CD8-positive, alpha-beta memory T cell (primary cell): ENCODE measurements around the gene CD81. TPM values are rescaled to one million over a fixed set of nuclear protein-coding genes. Genes with fewer than 3 reads are reported as not detected.
"Not testable (repeated sequence)": the region's sequence is repeated elsewhere in the genome, so short reads cannot be mapped to it uniquely, and the experiment has no call there.

ENCODE experiments used
- CTCF ChIA-PET: fragments of 350-600 bp; sonication (Branson Sonifier 250); formaldehyde crosslinking; loops from one replicate; lab custom pipeline; 2021; ENCODE audit warnings: antibody characterized with exemption; lab: Charles Lee
- POLR2A ChIA-PET: fragments of 350-600 bp; sonication (Branson Sonifier 250); formaldehyde crosslinking; loops from one replicate; lab custom pipeline; 2021; ENCODE audit warnings: antibody characterized with exemption; lab: Charles Lee
- DNase-seq, 5 donors: peaks; one replicate each; pipeline versions ENCODE4 v3.0.0 to v3.0.0-alpha.2; 2020 to 2022; ENCODE audit warnings: mixed read lengths in 1 of 5
- H3K27ac ChIP-seq: one replicate; pipeline ENCODE4 v1.7.0; 2013; ENCODE audit warnings: low read depth, mild to moderate bottlenecking, low read length, moderate library complexity
- H3K27me3 ChIP-seq: 2 replicates; pipeline ENCODE4 v1.7.0; 2013; ENCODE audit warnings: low read length, mild to moderate bottlenecking; ENCODE audit not compliant: insufficient read depth, poor library complexity, severe bottlenecking
- H3K36me3 ChIP-seq: 2 replicates; pipeline ENCODE4 v1.7.0; 2013; ENCODE audit warnings: mild to moderate bottlenecking, low read length, moderate library complexity; ENCODE audit not compliant: insufficient read depth
- H3K4me1 ChIP-seq: 2 replicates; pipeline ENCODE4 v1.7.0; 2013; ENCODE audit warnings: mild to moderate bottlenecking, low read length, moderate library complexity; ENCODE audit not compliant: insufficient read depth
- H3K4me3 ChIP-seq: 2 replicates; pipeline ENCODE4 v1.7.0; 2013; ENCODE audit warnings: mild to moderate bottlenecking, low read length
- H3K9me3 ChIP-seq: 2 replicates; pipeline ENCODE4 v1.7.0; 2013; ENCODE audit warnings: mild to moderate bottlenecking, low read length
- H3K27ac Mint-ChIP-seq, 8 donors: one replicate each; pipeline ENCODE4 v1.8.0; 2020 to 2021; ENCODE audit warnings: mixed read lengths in 8 of 8, mild to moderate bottlenecking in 6 of 8, inconsistent platforms in 3 of 8, moderate library complexity in 3 of 8
- H3K27me3 Mint-ChIP-seq, 2 donors: one replicate each; pipeline ENCODE4 v1.8.0; 2020 to 2021; ENCODE audit warnings: mixed read lengths in 2 of 2, mild to moderate bottlenecking in 1 of 2, moderate library complexity in 1 of 2
- H3K36me3 Mint-ChIP-seq, 3 donors: one replicate each; pipeline ENCODE4 v1.8.0; 2020 to 2021; ENCODE audit warnings: mixed read lengths in 3 of 3, inconsistent platforms in 1 of 3, mild to moderate bottlenecking in 1 of 3
- H3K4me1 Mint-ChIP-seq, 3 donors: one replicate each; pipeline ENCODE4 v1.8.0; 2020 to 2021; ENCODE audit warnings: mixed read lengths in 3 of 3, inconsistent platforms in 1 of 3, mild to moderate bottlenecking in 1 of 3
- H3K4me3 Mint-ChIP-seq, 7 donors: one replicate each; pipeline ENCODE4 v1.8.0; 2020 to 2021; ENCODE audit warnings: mixed read lengths in 7 of 7, mild to moderate bottlenecking in 6 of 7, moderate library complexity in 4 of 7, inconsistent platforms in 2 of 7
- H3K9me3 Mint-ChIP-seq, 5 donors: one replicate each; pipeline ENCODE4 v1.8.0; 2020 to 2022; ENCODE audit warnings: mixed read lengths in 5 of 5, mild to moderate bottlenecking in 3 of 5, moderate library complexity in 2 of 5, inconsistent platforms in 1 of 5
- polyA plus RNA-seq: library from polyadenylated mRNA; unstranded; fragments of 300-500 nt; fragmentation: Illumina TruSeq; gene quantifications from one replicate; pipeline ENCODE4 v1.2.3, GENCODE V29; 2021
- total RNA-seq, 2 experiments: library from RNA; stranded (reverse); gene quantifications; one replicate each; pipeline ENCODE4 v1.2.3, GENCODE V29; 2021

Gene CD81
- total and polyA plus RNA-seq, 3 experiments from 2014 or later, result 107 to 189 (median 176) TPM

GRCh38 chr11:2333486-2334205, 43.5 kb upstream of the CD81 start:
- CTCF ChIA-PET, H3K27me3 ChIP-seq, H3K27ac ChIP-seq, H3K36me3 Mint-ChIP-seq, H3K9me3 ChIP-seq, H3K4me3 ChIP-seq, H3K4me3 Mint-ChIP-seq, H3K27ac Mint-ChIP-seq, H3K4me1 ChIP-seq, H3K4me1 Mint-ChIP-seq, POLR2A ChIA-PET, DNase-seq, H3K36me3 ChIP-seq: not testable (repeated sequence)
- H3K9me3 Mint-ChIP-seq, result peaks cover 0 to 11% (median 3%) of the 10 kb centered on the region in 5 donors
- peaks cover 24 to 46% of the 10 kb centered on the region in 2 donors for H3K27me3 Mint-ChIP-seq

DNA sequence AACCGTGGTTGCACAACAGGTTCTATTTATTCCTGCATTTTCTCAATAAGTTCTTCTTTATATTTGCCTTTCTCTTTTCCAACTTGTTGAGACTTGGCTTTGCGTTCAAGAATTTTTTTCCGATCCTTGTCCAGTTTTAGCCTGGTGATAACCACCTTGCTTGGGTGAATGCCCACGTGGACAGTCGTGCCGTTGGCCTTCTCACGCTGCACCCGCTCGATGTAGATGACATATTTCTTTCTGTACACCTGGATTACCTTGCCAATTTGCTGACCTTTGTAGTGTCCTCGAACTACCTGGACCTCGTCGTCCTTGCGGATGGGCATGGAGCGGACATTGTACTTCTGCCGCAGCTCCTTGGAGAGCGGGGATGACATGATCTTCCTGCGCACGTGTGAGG, 41.8 kb upstream of the CD81 start:
- H3K4me3 ChIP-seq, H3K27ac Mint-ChIP-seq, H3K9me3 ChIP-seq, H3K4me1 Mint-ChIP-seq, POLR2A ChIA-PET, H3K4me3 Mint-ChIP-seq, H3K27ac ChIP-seq, DNase-seq, H3K36me3 Mint-ChIP-seq, CTCF ChIA-PET, H3K36me3 ChIP-seq, H3K4me1 ChIP-seq, H3K27me3 ChIP-seq: not testable (repeated sequence)
- Mint-ChIP-seq H3K27me3 (peaks cover 19 to 33% of the 10 kb centered on the region in 2 donors), H3K9me3 (peaks cover 0 to 11% (median 3%) of the 10 kb centered on the region in 5 donors)

DNA sequence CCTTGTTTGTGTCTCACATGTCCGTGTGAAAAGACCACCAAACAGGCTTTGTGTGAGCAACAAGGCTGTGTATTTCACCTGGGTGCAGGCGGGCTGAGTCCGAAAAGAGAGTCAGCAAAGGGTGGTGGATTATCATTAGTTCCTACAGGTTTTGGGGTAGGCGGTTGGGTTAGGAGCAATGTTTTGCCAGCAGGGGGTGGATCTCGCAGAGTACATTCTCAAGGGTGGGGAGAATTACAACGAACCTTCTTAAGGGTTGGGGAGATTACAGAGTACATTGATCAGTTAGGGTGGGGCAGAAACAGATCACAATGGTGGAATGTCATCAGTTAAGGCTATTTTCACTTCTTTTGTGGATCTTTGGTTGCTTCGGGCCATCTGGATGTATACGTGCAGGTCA, 38.4 kb upstream of the CD81 start:
- H3K27me3 ChIP-seq, H3K9me3 Mint-ChIP-seq, POLR2A ChIA-PET, H3K9me3 ChIP-seq, DNase-seq, H3K4me1 Mint-ChIP-seq, H3K4me1 ChIP-seq, H3K36me3 Mint-ChIP-seq, H3K36me3 ChIP-seq, CTCF ChIA-PET, H3K4me3 Mint-ChIP-seq, H3K27ac Mint-ChIP-seq, H3K4me3 ChIP-seq, H3K27ac ChIP-seq: not testable (repeated sequence)
- H3K27me3 Mint-ChIP-seq, result peaks cover 9 to 22% of the 10 kb centered on the region in 2 donors

DNA sequence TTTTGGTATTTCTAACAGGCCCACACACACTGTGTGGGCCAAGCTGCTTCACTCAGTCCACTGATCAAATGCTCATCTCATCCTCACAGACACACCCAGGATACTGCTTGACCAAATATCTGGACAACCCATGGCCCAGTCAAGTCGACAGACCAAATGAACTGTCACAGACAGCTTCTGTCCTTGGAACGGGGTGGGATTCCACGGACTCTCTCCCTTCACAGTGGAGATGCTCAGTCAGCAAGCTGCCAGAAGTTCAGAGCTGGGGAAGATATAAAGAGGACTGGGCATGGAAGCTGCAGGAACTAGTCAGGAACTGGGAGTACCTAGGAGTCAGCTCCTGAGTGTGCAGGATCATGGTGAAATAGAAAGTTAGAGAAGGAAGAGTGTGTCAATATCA, 34.6 kb upstream of the CD81 start:
- H3K9me3 Mint-ChIP-seq, result peaks cover 0 to 4% (median 1%) of the 10 kb centered on the region in 5 donors
- H3K4me1 Mint-ChIP-seq, result no peaks in the 10 kb centered on the region
- H3K4me3 Mint-ChIP-seq, result no peak overlapping the region
- DNase-seq, result no peak
- ChIA-PET CTCF (no interaction called here), POLR2A (no interaction called here)
- peaks cover 0 to 16% (median 6%) of the 10 kb centered on the region in 3 donors for H3K36me3 Mint-ChIP-seq
- Histone ChIP-seq H3K27ac (no peak overlapping the region), H3K4me1 (no peaks in the 10 kb centered on the region), H3K9me3 (no peaks in the 10 kb centered on the region), H3K27me3 (no peaks in the 10 kb centered on the region), H3K36me3 (no peaks in the 10 kb centered on the region), H3K4me3 (no peak overlapping the region)
- peaks cover 0 to 7% of the 10 kb centered on the region in 2 donors for H3K27me3 Mint-ChIP-seq
- no peak overlapping the region for H3K27ac Mint-ChIP-seq

DNA sequence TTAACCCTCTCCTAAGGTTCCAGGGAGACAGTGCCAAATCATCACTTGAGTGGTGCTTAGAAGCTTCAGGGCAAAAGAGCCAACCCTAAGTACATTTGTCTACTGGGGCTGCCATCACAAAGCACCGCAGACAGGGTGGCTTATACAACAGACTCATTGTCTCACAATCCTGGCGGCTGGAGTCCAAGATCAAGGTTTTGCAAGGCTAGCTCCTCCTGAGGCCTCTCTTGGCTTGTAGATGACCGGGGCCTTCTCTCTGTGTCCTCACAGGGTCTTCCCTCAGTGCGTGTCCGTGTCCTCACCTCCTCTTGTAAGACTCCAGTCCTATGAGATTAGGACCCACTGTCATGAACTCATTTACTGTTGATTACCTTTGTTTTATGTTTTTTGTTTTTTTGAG, 34.1 kb upstream of the CD81 start:
- no peak for DNase-seq
- H3K27ac Mint-ChIP-seq, result no peak overlapping the region
- ChIA-PET POLR2A (no interaction called here), CTCF (no interaction called here)
- Histone ChIP-seq H3K36me3 (no peaks in the 10 kb centered on the region), H3K4me1 (no peaks in the 10 kb centered on the region), H3K9me3 (no peaks in the 10 kb centered on the region), H3K4me3 (no peak overlapping the region), H3K27ac (no peak overlapping the region), H3K27me3 (no peaks in the 10 kb centered on the region)
- peaks cover 0 to 4% (median 1%) of the 10 kb centered on the region in 5 donors for H3K9me3 Mint-ChIP-seq
- H3K4me1 Mint-ChIP-seq, result no peaks in the 10 kb centered on the region
- H3K27me3 Mint-ChIP-seq, result peaks cover 0 to 4% of the 10 kb centered on the region in 2 donors
- no peak overlapping the region for H3K4me3 Mint-ChIP-seq
- peaks cover 0 to 16% (median 6%) of the 10 kb centered on the region in 3 donors for H3K36me3 Mint-ChIP-seq

DNA sequence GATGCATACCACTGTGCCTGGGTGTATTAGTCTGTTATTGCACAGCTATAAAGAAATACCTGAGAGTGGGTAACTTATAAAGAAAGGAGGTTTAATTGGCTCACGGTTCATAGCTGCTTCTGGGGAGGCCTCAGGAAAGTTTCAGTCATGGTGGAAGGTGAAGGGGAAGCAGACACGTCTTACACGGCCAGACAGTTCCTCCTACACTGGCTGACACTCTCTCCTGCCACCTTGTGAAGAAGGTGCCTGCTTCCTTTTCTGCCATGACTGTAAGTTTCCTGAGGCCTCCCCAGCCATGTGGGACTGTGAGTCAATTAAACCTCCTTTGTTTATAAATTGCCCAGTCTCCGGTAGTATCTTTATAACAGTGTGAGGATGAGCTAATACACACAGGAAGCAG, 33.6 kb upstream of the CD81 start:
- Mint-ChIP-seq H3K36me3 (peaks cover 0 to 16% (median 6%) of the 10 kb centered on the region in 3 donors), H3K27me3 (peaks cover 0 to 4% of the 10 kb centered on the region in 2 donors), H3K9me3 (peaks cover 0 to 4% (median 1%) of the 10 kb centered on the region in 5 donors), H3K27ac (no peak overlapping the region), H3K4me3 (no peak overlapping the region), H3K4me1 (no peaks in the 10 kb centered on the region)
- POLR2A ChIA-PET, result no interaction called here
- no peaks in the 10 kb centered on the region for H3K4me1 ChIP-seq
- H3K36me3 ChIP-seq, result no peaks in the 10 kb centered on the region
- H3K27ac ChIP-seq, result no peak overlapping the region
- DNase-seq, result no peak
- CTCF ChIA-PET, result no interaction called here
- no peaks in the 10 kb centered on the region for H3K9me3 ChIP-seq
- no peak overlapping the region for H3K4me3 ChIP-seq
- H3K27me3 ChIP-seq, result no peaks in the 10 kb centered on the region

DNA sequence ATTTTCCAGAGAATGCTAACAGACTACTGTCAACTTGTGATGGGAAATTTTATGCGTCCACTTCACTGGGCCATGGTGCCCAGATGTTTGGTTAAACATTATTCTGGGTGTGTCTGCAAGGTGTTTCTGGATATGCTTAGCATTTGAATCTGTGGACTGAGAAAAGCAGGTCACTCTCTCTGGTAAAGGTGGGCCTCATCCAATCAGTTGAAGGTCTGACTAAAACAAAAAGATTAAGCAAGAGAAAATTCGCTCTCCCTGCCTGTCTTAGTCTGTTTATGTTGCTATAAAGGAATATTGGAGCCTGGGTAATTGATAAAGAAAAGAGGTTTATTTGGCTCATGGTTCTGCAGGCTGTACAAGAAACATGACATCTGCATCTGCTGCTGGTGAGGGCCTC, 32.1 kb upstream of the CD81 start:
- ChIA-PET POLR2A (interaction anchor here (0.6 kb wide), 1 partner anchor 133 kb away, joined by 3 read pairs; no protein-coding TSS in a partner anchor), CTCF (interaction anchor here (1.6 kb wide), 1 partner anchor 40 kb away, joined by 3 read pairs; no protein-coding TSS in a partner anchor)
- Histone ChIP-seq H3K4me3 (no peak overlapping the region), H3K36me3 (no peaks in the 10 kb centered on the region), H3K9me3 (no peaks in the 10 kb centered on the region), H3K27me3 (no peaks in the 10 kb centered on the region), H3K27ac (no peak overlapping the region), H3K4me1 (no peaks in the 10 kb centered on the region)
- Mint-ChIP-seq H3K4me1 (no peaks in the 10 kb centered on the region), H3K36me3 (peaks cover 0 to 20% (median 7%) of the 10 kb centered on the region in 3 donors), H3K4me3 (no peak overlapping the region), H3K27me3 (peaks cover 0 to 4% of the 10 kb centered on the region in 2 donors), H3K9me3 (peaks cover 0 to 13% (median 6%) of the 10 kb centered on the region in 5 donors), H3K27ac (no peak overlapping the region)
- DNase-seq, result no peak

DNA sequence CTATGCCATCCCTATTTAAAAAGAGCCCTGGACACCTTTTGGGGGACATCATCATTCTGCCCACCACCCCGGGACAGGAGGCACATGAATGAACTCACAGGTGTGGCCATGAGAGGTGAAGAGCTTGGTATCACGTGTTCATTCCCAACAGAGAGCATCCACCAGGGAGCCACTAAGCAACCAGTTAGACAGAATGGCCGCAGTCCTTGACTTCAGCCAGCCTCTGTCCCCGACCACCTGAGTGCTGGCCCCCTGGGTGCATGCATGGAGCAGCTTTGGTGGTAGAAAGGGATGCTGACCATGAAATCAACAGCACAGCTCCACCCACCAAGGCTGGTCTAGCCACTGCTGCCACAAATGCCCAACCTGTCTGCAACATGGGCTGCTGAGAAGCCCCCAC, 31.1 kb upstream of the CD81 start:
- no peak overlapping the region for H3K27ac Mint-ChIP-seq
- CTCF ChIA-PET, result interaction anchor here (1.6 kb wide), 1 partner anchor 41 kb away, joined by 3 read pairs; no protein-coding TSS in a partner anchor
- peaks cover 0 to 4% of the 10 kb centered on the region in 2 donors for H3K27me3 Mint-ChIP-seq
- Histone ChIP-seq H3K9me3 (no peaks in the 10 kb centered on the region), H3K4me3 (no peak overlapping the region), H3K36me3 (no peaks in the 10 kb centered on the region), H3K27me3 (no peaks in the 10 kb centered on the region), H3K27ac (no peak overlapping the region), H3K4me1 (no peaks in the 10 kb centered on the region)
- peaks cover 0 to 13% (median 6%) of the 10 kb centered on the region in 5 donors for H3K9me3 Mint-ChIP-seq
- no peak overlapping the region for H3K4me3 Mint-ChIP-seq
- DNase-seq, result no peak
- no peaks in the 10 kb centered on the region for H3K4me1 Mint-ChIP-seq
- POLR2A ChIA-PET, result no interaction called here
- peaks cover 0 to 20% (median 7%) of the 10 kb centered on the region in 3 donors for H3K36me3 Mint-ChIP-seq
